ENCODE data around the gene RRP9.

Gene RRP9

DNA sequence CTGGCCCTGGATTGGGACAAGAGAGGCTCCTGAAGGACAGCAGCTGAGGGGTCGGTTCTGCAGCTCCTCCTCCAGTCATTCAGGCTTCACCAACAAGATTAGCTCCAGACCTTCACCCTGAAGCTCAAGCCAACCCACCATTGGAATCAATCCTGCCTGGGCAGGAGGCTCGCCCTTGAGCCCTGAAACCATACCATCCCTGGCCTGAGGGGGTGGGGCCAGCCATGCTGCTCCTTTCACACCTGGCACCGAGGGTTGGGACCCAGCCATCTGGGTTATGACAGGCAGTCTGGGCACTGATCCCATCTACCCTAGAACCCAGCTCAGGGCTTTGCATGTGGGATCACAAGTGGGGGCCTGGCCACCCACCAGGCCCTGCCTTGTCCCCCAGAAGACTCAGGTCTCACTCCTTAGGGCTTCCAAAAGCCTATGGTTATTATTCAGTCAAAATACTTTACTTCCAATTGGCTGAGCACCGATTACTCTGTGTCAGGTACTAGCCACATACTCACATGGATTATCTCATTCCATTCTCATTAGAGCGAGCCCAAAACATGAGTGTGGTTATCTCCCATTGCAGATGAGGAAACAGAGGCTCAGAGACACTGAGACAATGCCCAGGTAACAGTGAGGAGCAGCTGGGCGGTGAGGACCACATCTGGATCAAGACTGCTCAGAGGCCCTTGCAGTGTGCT is 29.0 kb upstream of the RRP9 start:
- DNase-seq, result no peak

DNA sequence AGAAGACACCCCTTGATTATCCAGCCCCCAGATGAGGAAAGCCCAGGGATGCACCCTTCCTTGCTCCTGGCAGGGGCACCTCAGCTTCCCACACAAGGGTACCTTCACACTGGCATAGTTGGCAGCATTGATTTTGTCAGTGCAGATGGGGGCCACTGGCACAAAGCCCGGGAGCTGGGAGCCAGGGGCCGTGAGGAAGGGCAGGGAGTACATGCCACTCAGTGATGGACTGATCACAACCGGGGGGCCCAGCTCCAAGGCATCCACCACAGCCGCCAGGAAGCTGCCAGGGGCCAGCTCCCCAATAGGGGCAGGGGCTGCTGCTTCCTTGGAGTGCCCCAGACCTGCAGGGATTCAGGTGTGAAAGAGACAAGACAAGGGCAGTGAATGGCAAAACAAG is 28.1 kb upstream of the RRP9 start:
- DNase-seq, result no peak

DNA sequence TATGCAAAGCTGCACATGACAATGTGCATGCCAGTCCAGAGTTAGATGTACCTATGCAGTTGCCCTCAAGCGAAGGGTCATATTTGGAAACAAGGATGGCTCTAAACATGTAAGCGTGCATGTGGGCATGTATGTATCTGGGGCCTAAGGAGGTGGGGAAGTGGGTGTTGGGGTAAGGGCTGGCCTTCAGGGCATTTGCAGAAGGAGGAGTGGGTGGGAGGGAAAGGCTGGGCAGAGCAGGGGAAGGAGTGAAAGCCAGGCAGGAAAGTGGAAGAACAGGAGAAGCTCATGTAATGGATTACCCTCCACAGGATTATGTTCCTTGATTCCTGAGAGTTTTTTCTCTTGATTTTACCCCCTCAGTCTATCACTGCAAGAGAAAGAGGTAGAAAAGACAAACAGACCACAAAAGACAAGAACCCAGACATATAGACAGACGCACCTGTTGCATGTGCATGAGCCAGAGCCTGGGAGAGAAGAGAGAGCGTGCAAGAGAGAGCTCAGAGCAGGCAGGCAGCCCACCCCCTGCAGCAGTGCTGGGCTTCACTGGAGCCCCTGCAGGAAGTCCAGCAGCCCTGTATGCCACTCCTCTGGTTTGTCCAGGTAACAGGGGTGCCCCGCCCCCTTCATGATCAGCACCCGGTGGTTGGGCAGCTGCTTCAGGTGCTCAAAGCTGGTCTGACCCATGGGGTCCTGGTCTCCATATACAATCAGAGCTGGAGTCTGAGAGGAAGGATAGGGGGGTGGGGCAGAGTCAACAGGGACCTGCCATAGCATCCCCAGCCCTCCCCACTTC is 27.4 kb upstream of the RRP9 start:
- DNase-seq, result no peak

DNA sequence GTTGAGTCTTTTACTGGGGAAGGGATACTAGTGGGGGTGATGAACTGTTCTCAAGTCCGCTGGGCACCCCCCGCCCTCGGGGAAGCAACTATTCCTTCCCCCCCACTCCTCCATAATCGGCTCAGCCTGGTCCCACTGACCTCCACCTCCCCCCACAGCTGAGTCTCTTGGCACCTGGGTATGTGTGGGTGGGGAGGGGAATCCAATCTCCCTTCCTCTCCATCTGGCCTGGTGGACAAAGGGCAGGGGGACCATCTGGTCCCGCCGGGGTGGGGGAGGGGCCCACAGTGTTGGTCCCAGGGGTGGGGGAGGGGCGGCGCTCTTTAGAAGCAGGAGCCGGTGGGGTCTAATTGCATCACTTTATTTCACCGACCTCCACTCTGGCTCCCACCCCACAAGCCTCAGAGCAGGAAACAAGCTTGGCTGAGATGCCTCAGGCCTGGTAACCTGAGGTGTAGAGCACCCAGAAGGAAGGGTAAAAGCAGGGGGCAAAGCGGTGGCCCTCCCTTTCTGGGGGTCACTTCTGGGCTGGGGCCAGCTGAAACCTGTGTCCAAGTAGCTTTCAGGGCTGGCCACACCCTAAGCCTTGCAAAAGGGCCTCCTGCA is 26.6 kb upstream of the RRP9 start:
- peak in 1 of 2 experiments; percentile 50 for DNase-seq

DNA sequence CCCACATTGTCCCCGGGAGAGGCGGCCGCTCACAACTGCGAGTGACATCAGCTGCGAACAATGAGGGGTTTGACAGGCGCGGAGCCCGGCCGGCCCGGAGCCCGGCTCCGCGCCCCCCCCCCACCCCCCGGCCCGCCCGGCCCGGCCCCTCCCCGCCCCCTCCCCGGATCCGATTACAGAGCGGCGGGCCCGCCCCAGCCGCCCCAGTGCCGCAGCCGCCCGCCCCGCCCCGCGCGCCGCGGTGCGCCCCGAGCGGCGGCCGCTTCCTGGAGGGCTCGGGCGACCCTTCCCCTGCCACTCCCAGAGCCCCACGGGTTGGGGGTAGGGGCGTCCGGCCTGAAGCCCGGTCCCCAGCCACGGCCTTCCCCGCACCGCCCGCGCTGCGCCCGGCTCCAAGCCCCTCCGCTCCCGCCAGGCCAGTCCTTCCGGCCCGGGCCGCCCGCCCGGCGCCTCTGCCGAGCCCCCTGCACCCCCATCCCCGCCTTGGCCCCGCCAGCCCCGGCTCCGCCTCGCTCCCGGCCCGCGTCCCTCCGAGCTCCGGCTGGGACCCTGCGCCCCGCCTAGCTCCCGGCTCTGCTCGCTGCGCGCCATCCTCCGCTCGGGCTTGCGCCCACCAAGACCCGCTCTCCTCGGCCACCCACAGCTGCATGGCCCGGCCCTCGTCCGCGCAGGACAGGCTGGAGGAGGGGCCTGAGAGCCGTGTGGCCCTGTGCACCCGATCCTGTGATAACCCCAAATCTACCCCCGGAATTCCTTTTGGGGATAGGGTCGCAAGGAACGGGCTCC is 25.9 kb upstream of the RRP9 start, which contains the start of gene PCBP4:
PCBP4 (minus strand) TSS at position 71 of the 786 bp plus-strand sequence. CDS start 6,214 bp downstream, outside the sequence.
- DNase-seq, result peak; percentile 10 to 71

DNA sequence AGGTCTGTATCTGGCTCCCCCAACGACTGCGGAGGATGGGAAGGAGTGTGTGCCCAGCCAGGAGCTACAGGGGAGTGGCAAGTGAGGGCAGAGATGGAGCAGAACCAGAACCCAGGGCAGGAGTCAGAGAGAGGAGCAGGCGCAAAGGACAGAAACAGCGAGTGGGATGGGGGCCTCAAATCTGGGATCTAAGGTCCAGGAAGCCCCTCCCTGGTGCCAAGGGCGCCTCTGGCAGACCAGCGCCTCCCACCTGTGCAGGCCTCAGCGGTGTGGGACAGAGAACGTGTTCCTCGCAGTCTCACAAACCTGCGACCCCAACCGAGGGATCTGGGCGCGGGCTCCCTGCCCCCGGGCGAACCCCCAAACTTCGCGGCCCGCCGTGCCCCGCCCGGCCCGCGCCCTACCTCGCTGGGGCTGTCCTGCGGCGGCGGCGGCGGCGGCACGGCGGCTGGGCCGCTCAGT is 25.2 kb upstream of the RRP9 start:
- DNase-seq, result peak in 1 of 2 experiments; percentile 57

DNA sequence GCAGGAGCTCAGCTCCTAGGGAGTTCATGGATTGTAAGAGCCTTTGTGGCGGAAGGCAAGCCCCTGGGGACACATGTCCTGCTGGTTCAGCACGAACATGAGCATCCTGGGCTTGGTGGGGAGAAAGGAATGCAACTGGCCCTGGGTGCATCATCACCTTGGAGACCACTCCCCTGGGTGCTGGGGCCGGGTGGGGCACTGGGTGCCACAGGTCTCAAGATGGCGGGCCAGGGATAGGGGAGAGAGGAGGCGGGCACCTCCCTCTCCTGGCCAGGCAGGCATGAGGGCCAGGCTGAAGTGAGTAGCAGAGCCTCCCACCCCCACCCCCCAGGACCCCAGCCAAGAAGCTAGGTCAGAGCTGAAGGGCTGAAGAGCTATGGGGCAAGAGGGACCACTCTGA is 24.8 kb upstream of the RRP9 start:
- DNase-seq, result peak; percentile 10 to 62

DNA sequence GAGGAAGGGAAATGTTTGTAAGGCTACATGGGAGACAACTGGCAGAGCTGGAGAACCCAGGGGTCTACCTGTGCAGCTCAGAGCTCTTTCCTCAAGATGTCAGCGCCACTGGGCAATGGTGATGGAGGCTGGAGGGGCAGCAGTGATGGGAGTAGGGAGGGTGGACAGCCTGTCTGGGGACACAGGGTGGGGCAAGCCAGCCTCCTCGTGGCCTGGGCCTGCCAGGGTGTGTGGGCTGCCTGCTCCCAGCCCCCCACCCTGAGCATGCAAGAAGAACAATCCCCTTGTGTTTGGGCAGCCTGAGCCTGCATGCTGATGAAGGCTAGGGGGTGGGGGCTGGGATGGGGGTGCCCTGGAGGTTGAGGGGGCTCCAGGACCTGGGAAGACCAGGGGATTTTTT is 24.3 kb upstream of the RRP9 start:
- DNase-seq, result no peak

DNA sequence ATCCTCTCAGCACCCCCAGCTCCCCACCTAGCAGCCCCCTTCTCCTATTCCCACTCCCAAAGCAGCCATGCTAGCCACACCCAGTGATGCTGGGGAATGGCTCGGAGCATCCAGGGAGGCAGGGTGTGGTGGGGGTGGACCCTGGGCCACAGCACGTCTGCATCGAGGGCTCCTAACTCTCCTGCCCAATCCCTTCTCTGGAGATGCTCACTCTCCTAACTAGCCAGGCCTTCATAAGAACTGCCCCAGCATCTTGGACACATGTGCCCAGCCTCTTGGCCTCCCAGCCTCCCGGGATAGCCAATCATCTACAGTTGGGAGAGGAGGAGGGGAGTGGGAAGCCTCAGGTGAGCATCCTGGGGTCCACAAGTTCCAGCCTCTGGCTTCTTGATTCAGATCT is 22.8 kb upstream of the RRP9 start:
- DNase-seq, result no peak

DNA sequence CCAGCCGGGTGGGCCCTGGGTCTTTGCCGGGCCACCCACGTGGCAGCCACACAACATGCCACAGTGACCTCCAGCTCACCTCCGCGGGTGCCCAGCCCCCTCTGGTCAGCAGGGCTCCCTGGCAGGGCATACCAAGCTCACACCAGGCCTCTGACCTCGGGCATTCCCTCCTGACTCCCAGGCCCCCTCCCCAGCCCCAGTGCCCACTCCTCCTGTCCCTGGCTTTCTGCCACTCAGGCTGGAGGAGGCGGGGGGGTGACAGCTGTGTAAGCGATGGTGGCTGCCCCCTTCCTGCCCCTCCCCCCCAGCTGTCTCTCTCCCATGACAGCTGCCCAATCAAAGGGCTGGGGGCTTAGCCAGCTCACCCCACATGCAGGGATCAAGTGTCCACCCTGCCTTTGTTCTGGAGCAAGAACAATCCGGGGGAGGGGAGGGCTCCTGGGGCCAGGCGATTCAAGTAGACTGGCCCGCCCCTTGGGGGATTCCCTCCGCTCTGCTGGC is 22.3 kb upstream of the RRP9 start:
- no peak for DNase-seq

DNA sequence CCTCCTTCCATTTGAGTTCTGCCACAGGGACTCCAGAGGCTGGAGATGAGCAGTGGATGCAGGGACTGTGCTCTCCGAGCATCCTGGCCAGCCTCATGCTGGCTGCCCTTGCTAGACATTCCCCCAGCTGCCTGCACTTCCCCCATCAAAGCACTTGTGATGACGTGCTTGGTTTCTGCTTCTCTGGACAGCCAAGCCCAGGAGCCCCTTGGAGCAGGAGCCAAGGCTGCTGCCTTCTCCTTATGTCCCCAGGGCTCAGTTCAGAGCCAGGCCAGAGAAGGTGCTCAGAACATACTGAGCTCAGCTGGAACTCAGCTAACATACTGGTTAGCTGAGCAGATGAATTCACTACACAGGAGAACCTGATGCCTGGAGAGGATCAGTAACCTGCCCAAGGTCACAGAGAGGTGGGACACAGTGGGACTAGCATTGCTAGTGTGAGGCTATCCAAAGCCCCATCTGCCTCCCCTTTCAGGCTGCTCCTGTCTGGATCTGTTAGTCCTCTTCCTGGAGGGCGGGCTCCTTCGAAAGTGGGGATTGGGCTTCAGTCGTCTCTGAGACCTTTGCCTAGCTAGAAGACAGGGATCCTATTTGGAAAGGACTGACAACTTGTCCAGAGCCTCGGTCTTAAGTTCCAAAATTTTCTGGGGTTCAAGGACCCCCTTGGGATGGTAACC is 21.3 kb upstream of the RRP9 start:
- DNase-seq, result no peak

DNA sequence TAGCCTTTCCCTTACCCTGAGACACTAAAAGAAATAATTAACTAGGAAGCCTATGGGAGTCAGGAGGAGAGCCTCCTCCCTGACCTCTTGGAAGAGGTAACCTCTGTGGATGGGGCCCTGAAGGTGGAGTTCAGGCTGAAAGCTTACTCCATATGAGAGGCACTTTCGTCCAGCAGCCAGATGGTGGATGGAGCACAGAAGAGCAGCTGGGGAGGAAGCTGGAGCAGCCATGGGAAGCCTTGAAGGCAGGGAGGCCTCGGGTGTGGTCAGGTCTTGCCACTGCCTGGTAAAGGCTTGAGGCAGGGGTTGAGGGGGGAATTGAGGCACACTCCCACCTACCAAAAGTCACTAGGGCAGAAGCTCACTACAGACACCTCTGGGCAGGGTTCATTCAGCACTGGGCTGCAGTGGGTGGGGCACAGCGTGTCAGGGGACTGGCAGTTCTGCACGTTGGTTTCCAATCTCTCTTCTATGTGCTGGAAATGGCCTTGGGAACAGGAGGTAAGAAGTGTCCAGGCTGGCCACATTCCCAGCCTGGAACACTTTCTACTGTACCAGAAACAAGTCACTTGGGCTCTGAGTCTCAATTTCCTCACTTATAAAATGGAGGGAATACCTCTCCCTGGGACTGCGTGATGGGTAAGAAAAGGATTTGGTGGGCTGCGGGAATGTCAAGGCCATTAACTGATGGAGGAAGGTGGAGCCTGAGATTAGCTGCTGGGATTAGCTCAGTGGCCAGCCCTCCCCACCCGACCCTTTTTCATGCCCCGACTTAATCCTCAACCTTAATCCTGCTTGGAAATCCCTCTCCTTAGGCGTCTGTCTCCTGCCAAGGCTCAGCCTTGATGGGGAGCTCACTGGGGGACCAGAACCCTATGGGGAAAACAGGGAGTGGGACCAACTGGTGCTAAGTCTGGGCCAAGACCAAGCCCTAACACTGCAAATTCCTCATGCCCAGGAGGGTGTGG is 20.2 kb upstream of the RRP9 start:
- DNase-seq, result no peak

DNA sequence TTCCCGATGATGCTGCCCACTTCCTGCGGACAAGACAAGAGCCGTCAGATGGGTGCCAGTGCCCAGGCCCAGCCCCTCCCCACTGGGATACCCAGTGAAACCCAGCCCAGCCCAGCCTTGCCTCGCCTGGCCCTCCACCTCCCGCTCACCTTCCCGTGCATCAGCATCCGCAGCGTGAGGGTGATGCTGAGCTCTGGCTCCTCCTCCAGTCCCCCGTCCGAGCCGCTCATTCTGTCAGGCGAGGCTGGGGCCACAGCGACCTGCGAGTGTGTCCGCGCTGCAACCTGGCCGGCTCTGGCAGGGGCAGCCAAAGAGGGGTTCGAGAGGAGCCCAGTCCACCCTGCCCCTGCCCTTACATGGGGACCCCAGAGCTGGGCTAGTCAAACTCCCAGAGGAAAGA is 19.3 kb upstream of the RRP9 start:
- DNase-seq, result no peak

DNA sequence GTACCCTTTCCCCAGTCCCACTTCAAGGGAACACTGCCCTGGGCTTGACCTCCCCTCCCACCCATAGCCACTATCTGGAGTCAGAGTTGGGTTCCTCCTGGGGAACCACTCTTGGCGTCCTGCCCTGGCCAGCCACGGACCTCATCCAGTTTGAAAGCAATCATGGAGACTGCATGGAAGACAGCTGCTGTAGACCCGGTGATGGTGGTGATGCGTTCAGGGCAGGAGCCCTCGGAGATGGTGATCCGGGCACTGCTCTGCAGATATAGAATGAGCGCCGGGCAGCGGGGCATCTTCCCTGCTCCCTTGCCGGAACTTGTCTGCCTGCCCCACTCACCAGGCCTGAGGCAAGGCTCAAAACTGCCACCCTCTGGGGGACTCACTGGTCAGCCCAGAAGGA is 18.7 kb upstream of the RRP9 start:
- DNase-seq, result no peak

DNA sequence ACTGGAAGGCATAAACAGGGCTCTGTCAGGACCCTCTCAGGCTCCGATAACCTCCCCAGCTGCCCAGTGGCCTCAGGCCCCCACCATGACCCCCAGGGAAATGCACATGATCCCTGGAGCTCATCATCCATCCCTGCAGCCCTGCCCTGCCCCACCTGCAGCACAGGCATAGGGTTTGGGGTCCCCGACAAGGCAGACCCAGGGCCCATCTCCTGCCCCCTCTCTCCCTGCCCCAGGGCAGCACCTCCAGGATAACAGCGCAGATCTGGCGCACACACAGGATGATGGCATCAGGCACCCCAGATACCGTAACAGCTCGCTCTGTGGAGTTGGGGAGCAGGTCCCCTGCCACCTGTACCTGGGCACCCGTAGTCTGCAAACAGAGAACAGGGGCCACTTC is 17.9 kb upstream of the RRP9 start:
- DNase-seq, result no peak

DNA sequence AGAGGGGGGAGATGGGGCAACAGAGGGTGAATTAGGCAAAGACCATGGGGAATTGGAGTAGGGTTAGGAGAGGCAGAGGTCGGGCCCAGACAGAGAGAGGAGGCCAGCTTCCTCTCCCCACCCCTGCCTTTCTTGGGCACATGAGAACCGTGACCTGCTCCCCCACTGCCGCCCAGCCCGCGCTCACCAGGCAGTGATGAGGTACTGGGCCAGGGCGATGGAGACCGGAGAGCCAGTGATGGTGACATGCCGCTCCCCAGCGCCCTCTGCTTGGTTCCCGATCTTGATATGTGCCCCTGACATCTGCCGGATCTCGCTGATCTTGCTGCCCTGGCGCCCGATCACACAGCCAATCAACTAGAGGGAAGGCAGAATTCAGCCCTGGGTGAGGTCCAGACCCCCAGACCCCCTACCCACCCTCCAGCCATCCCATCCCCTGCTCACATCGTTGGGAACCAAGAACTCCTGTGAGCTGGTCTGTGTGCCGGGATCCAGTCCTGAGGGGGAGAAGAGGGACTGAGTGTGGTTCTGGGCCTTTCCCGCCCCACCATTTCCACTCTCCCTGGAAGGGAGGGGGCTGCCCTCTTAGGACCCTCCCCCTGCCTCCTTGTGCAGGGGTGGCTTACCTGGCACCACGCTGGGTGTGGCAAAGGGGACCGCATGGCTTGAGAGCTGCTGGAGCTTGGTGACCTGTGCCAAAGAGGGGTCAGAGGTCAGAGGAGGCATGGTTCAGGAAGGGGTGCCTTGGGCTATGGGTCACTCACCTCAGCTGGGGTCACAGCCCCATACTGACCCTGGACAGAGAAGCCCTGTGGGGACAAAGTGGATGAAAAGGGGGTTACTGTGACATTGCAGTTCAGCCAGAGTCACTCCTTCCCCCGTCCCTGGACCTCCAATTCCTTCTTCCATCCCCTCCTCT is 17.2 kb upstream of the RRP9 start:
- DNase-seq, result no peak

DNA sequence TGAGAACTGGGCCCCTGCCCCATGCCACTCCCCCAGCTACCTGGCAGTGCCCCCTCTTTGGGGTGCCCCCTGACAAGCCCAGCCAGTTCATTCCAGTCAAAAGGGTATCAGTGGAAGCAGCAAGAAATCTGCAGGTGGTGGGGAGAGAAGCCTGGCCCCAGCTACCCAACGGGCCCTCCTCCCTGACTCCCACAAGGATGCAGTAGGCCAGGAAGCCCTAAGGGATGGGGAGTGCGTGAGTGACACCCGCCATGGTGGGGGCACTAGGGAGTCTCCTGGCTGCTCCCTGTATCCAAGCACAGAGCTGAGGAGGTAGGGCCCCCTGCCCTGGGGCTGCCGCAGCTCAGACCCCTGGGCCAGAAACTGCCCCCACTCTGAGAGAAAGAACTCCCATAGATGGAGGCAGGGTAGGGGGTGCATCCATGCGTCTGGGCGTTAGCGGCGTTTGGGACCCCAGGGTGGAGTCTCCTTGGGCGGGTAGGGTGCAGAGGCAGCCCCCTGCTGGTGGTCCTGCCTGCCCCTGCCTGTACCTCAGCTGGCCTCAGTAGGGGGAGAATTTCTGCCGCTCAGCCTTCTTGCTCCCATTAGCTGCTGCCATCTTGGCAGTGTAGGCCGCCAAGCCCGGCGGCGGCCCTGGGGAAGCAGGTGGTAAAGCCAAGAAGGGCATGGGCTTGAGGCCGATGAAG is 16.0 kb upstream of the RRP9 start:
- no peak for DNase-seq

DNA sequence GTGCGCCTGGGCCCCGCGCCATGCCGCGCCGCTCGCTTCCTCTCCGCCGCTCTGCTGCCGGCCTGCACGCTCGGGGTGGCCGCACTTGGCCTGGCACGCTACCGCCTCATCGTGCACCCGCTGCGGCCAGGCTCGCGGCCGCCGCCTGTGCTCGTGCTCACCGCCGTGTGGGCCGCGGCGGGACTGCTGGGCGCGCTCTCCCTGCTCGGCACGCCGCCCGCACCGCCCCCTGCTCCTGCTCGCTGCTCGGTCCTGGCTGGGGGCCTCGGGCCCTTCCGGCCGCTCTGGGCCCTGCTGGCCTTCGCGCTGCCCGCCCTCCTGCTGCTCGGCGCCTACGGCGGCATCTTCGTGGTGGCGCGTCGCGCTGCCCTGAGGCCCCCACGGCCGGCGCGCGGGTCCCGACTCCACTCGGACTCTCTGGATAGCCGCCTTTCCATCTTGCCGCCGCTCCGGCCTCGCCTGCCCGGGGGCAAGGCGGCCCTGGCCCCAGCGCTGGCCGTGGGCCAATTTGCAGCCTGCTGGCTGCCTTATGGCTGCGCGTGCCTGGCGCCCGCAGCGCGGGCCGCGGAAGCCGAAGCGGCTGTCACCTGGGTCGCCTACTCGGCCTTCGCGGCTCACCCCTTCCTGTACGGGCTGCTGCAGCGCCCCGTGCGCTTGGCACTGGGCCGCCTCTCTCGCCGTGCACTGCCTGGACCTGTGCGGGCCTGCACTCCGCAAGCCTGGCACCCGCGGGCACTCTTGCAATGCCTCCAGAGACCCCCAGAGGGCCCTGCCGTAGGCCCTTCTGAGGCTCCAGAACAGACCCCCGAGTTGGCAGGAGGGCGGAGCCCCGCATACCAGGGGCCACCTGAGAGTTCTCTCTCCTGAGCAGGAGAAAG is 14.4 kb upstream of the RRP9 start:
- peak in 1 of 2 experiments; percentile 39 for DNase-seq
